KMS-11 (cell line): ENCODE data around the gene DDX11.
"Not testable (repeated sequence)": the region's sequence is repeated elsewhere in the genome, so short reads cannot be mapped to it uniquely, and the experiment has no call there.

Experiments
- H2AFZ ChIP-seq: fragments of 200-600 bp; sonication (generic); 2 replicates; pipeline ENCODE4 v1.6.1; 2016; ENCODE audit warnings: antibody characterized with exemption, mixed run types, low read depth
- H3K27ac ChIP-seq: fragments of 200-600 bp; sonication (generic); 2 replicates; pipeline ENCODE4 v1.6.1; 2016; ENCODE audit warnings: mild to moderate bottlenecking, mixed run types
- H3K27me3 ChIP-seq: fragments of 200-600 bp; sonication (generic); 2 replicates; pipeline ENCODE4 v1.6.1; 2017; ENCODE audit warnings: mild to moderate bottlenecking, low read depth, mixed run types, moderate library complexity; ENCODE audit not compliant: insufficient read depth
- H3K36me3 ChIP-seq: fragments of 200-600 bp; sonication (generic); 2 replicates; pipeline ENCODE4 v1.6.1; 2017; ENCODE audit warnings: mild to moderate bottlenecking, mixed run types; ENCODE audit not compliant: insufficient read depth
- H3K4me1 ChIP-seq: fragments of 200-600 bp; sonication (generic); 2 replicates; pipeline ENCODE4 v1.6.1; 2016; ENCODE audit warnings: mild to moderate bottlenecking, low read depth, mixed run types; ENCODE audit not compliant: poor library complexity, severe bottlenecking
- H3K4me2 ChIP-seq: fragments of 200-600 bp; sonication (generic); 2 replicates; pipeline ENCODE4 v1.7.0; 2016; ENCODE audit warnings: mild to moderate bottlenecking, mixed run types
- H3K4me3 ChIP-seq: fragments of 200-600 bp; sonication (generic); IDR thresholded peaks from 2 replicates; pipeline ENCODE4 v1.6.1; 2017; ENCODE audit warnings: low read depth, low read length, mixed read lengths; ENCODE audit not compliant: insufficient read depth
- H3K79me2 ChIP-seq: fragments of 200-600 bp; sonication (generic); 2 replicates; pipeline ENCODE4 v1.6.1; 2016; ENCODE audit warnings: low read depth, mixed run types; ENCODE audit not compliant: insufficient read depth
- H3K9ac ChIP-seq: fragments of 200-600 bp; sonication (generic); 2 replicates; pipeline ENCODE4 v1.6.1; 2016; ENCODE audit warnings: mild to moderate bottlenecking, mixed run types
- H4K20me1 ChIP-seq: fragments of 200-600 bp; sonication (generic); 2 replicates; pipeline ENCODE4 v1.6.1; 2016; ENCODE audit warnings: mild to moderate bottlenecking, mixed run types; ENCODE audit not compliant: insufficient read depth
- TF ChIP-seq, protein P1 (sequence below): fragments of 200-600 bp; sonication (generic); conservative IDR thresholded peaks from 2 replicates; pipeline ENCODE4 v1.6.1; 2017; ENCODE audit warnings: low read depth, mild to moderate bottlenecking, antibody characterized with exemption, low read length, moderate library complexity, mixed read lengths

Gene DDX11

DNA sequence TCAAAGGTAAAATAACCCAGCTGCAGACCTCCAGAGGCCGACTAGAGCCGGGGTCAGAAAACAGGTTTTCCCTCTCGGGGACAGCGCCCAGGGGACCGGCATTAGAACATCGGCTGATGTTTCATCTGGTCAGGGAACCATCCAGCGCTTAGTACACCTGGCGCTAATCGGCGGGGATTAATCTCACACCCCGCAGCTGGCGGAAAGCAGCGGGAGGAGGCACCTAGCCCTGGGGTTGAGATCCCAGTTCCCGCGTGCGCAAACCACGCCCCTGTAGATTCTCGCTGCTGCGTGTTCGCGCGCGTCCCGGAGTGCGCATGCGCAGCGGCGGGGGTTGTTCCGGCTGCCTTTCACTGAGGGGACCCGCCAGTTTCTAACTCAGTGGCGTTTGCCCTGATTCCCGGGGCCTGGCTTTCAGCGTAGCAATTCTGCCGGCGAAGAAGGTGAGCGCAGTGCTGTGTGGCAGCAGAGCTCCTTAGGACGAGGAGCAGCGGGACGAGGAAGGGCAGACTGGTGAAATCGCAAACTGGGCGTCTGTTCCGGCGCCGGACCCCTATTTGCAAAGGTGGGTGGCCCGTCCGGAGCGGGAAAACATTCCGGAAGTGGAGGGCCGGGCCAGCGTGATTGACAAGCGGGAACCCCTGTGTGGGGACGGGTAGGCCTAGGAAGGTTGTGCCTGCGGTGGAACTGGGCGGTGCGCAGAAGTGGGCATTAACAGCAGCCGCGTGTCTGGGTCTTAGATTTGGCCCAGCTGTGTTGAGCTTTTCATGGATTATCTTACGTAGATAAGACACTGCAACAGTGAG is at the start of gene DDX11:
DDX11 (plus strand) TSS at position 334 of the 806 bp plus-strand sequence. CDS start 4,534 bp downstream, outside the sequence.
- Histone ChIP-seq H3K9ac (peak within 1 kb of the TSS; percentile 71), H3K4me1 (peaks cover 10% of the 10 kb centered on the region), H3K79me2 (peaks cover 12% of the 10 kb centered on the region; the same call in 1 of the 2 replicates), H2AFZ (peak within 1 kb of the TSS; percentile 90), H3K4me2 (peak within 1 kb of the TSS; percentile 67), H3K27ac (peak within 1 kb of the TSS; percentile 70)
- H4K20me1 ChIP-seq, H3K27me3 ChIP-seq, H3K36me3 ChIP-seq, H3K4me3 ChIP-seq: not testable (repeated sequence)

DNA sequence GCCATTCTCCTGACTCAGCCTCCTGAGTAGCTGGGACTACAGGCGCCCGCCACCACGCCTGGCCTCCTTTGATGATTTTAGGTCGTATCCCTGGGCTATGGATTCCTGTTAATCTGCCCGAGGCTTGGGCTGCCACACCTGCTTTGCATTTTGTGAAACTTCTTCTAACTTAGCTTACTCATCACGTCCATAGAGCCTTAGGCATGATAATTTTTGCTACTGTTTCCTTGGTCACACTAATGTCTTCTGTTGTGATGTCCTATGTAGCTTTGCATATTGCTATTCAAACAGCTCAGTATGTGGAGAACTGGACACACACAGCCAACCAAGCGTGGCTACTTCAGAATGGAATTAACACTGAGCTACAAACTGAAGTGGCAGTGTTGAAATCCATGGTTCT is 47.5 kb upstream of the DDX11 start:
- Histone ChIP-seq H2AFZ (no peak overlapping the region), H3K36me3 (no peaks in the 10 kb centered on the region), H3K4me3 (no peak overlapping the region), H3K79me2 (no peaks in the 10 kb centered on the region), H3K4me2 (no peak overlapping the region), H4K20me1 (no peaks in the 10 kb centered on the region), H3K9ac (no peak overlapping the region), H3K4me1 (peaks cover 8% of the 10 kb centered on the region), H3K27me3 (no peaks in the 10 kb centered on the region), H3K27ac (no peak overlapping the region)
- TF ChIP-seq, protein P1, sequence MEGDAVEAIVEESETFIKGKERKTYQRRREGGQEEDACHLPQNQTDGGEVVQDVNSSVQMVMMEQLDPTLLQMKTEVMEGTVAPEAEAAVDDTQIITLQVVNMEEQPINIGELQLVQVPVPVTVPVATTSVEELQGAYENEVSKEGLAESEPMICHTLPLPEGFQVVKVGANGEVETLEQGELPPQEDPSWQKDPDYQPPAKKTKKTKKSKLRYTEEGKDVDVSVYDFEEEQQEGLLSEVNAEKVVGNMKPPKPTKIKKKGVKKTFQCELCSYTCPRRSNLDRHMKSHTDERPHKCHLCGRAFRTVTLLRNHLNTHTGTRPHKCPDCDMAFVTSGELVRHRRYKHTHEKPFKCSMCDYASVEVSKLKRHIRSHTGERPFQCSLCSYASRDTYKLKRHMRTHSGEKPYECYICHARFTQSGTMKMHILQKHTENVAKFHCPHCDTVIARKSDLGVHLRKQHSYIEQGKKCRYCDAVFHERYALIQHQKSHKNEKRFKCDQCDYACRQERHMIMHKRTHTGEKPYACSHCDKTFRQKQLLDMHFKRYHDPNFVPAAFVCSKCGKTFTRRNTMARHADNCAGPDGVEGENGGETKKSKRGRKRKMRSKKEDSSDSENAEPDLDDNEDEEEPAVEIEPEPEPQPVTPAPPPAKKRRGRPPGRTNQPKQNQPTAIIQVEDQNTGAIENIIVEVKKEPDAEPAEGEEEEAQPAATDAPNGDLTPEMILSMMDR: no peak

DNA sequence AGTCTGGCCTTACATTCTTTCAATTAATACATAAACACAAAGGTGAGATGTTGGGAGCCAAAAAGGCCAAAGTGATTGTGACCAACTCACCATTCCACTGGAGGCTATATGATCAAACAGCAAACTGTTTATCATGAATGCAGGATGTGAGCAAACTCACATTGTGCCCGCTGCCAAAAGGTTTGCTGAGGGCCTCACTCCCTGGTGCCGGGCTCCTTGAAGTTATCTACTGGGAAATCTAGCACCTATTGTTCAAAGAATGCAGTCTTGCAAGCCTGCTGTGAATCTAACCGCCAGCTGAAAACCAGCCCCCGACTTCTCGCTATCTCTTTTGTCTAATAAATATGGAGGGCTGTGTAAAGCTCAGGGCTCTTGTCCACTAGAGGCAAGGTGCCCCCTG is 46.7 kb upstream of the DDX11 start:
- H3K36me3 ChIP-seq, H3K4me1 ChIP-seq, H4K20me1 ChIP-seq, H2AFZ ChIP-seq, H3K4me2 ChIP-seq, H3K27ac ChIP-seq, H3K79me2 ChIP-seq, H3K9ac ChIP-seq, H3K27me3 ChIP-seq, H3K4me3 ChIP-seq: not testable (repeated sequence)

DNA sequence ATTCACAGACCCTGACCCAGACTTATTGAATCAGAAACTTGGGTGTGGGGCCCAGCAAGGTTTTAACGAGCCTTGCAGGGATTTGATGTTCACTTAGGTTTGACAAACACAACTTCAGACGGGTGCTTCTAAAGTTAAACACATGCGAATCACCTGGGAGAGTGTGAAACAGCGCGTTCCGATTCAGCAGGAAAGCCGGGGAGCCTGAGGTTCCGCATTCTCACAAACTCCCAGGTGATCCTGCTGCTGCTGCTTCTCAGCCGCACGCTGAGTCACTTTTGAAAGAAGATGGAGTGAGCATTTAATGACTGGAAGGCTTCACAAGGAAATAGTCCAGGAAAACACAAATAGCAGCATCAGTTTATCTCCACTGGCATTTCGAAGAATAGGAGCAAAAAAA is 44.2 kb upstream of the DDX11 start:
- no peak overlapping the region for H3K9ac ChIP-seq
- H2AFZ ChIP-seq: no peak overlapping the region
- no peaks in the 10 kb centered on the region for H4K20me1 ChIP-seq
- H3K4me2 ChIP-seq: no peak overlapping the region
- no peaks in the 10 kb centered on the region for H3K36me3 ChIP-seq
- H3K27me3 ChIP-seq: no peaks in the 10 kb centered on the region
- TF ChIP-seq, protein P1: no peak
- no peak overlapping the region for H3K4me3 ChIP-seq
- no peaks in the 10 kb centered on the region for H3K79me2 ChIP-seq
- H3K4me1 ChIP-seq: peaks cover 9% of the 10 kb centered on the region
- no peak overlapping the region for H3K27ac ChIP-seq

DNA sequence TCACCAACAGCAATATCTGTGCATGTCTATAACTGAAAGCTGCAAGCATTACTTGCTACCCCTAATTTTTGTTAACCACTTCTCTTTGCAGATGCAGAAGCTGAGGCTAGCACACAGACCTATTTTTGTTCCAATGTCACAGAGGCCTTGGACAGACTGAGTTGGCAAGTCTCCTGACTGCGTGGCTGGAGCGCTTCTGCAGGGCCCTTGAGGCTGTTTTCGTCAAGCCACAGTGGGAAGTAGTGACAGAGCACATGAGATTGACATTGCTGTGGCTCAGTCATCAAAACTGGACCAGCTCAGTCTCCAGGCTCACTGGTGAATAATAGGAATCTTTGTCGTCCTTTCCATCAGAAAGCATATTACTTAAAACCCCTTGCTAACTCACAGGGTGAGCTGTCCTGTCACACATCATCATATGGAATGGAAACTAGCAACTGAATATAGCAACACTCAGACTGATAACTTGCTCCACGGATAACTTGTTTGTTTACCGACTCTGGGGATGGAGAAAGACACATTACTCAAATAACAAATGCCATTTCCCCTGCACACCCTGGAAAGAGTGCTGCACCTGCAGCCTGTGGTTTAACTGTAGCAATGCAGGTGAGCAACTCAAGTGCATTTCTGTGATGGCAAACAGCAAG is 43.6 kb upstream of the DDX11 start:
- TF ChIP-seq, protein P1: no peak
- no peaks in the 10 kb centered on the region for H4K20me1 ChIP-seq
- H3K4me3 ChIP-seq: no peak overlapping the region
- H3K27me3 ChIP-seq: no peaks in the 10 kb centered on the region
- H3K4me2 ChIP-seq: peak overlapping the region; percentile 4; the same call in 1 of the 2 replicates
- H3K4me1 ChIP-seq: peaks cover 9% of the 10 kb centered on the region
- no peaks in the 10 kb centered on the region for H3K79me2 ChIP-seq
- no peak overlapping the region for H2AFZ ChIP-seq
- no peak overlapping the region for H3K27ac ChIP-seq
- no peaks in the 10 kb centered on the region for H3K36me3 ChIP-seq
- H3K9ac ChIP-seq: no peak overlapping the region
